Prostate gland (tissue), 2 donors: Measurements from ENCODE around the gene RAB40C. TPM values are rescaled to one million over a fixed set of nuclear protein-coding genes. Genes with fewer than 3 reads are reported as not detected.

Source experiments
- DNase-seq: peaks from one replicate; pipeline ENCODE4 v3.0.0-alpha.2; 2019; ENCODE audit warnings: low spot score
- H3K27ac ChIP-seq, 2 donors: fragments of 200-600 bp; sonication (generic); 2 replicates each; pipeline ENCODE4 v1.5.1; 2017 to 2019
- H3K27me3 ChIP-seq: fragments of 200-600 bp; sonication (generic); replicated peaks from 2 replicates; pipeline ENCODE4 v1.5.1; 2019; ENCODE audit not compliant: insufficient read depth
- H3K36me3 ChIP-seq, 2 donors: fragments of 200-600 bp; sonication (generic); 1 replicate in 1 of 2; 2 replicates in 1 of 2; pipeline versions ENCODE4 v1.5.1 to v1.8.1; 2017 to 2019
- H3K4me1 ChIP-seq: fragments of 200-600 bp; sonication (generic); replicated peaks from 2 replicates; pipeline ENCODE4 v1.5.1; 2019
- H3K4me3 ChIP-seq, 2 donors: fragments of 200-600 bp; sonication (generic); 2 replicates each; pipeline ENCODE4 v1.5.1; 2017 to 2019
- H3K9me3 ChIP-seq: fragments of 200-600 bp; sonication (generic); 2 replicates; pipeline ENCODE4 v1.5.1; 2017
- POLR2A ChIP-seq: fragments of 450-650 bp; IDR thresholded peaks from one replicate; pipeline ENCODE4 v1.6.1; 2016; ENCODE audit warnings: antibody characterized with exemption, mild to moderate bottlenecking
- POLR2AphosphoS5 ChIP-seq: sonication (generic); formaldehyde crosslinking; IDR thresholded peaks from one replicate; pipeline ENCODE4 v1.6.1; 2017; ENCODE audit warnings: antibody characterized with exemption
- WGBS: methylation state at CpG from one replicate; pipeline ENCODE4 v1.1.5; 2018; 5-methylcytosine and 5-hydroxymethylcytosine counted together
- intact Hi-C: fragments of 100-400 bp; cut with DNase I; formaldehyde crosslinking; loops from one replicate; pipeline ENCODE4 v1.14.2; 2022
- total RNA-seq, 2 donors: library from RNA; depleted of rRNA; stranded (reverse); fragments of >200 nt; gene quantifications; one replicate each; pipeline ENCODE4 v1.1.0, GENCODE V29; 2016
- TF ChIP-seq, protein P1 (sequence below), 4 experiments: fragments of 200-600 bp in 2 of 4; fragments of 450-650 bp in 2 of 4; sonication (generic) in 2 of 4; IDR thresholded peaks; 1 replicate in 3 of 4; 2 replicates in 1 of 4; pipeline ENCODE4 v1.5.1; 2016 to 2019; ENCODE audit warnings: antibody characterized with exemption in 4 of 4, mild to moderate bottlenecking in 2 of 4, moderate library complexity in 2 of 4

Gene RAB40C
- total RNA-seq, 2 donors from 2014 or later: 41.8 to 68.0 TPM

DNA sequence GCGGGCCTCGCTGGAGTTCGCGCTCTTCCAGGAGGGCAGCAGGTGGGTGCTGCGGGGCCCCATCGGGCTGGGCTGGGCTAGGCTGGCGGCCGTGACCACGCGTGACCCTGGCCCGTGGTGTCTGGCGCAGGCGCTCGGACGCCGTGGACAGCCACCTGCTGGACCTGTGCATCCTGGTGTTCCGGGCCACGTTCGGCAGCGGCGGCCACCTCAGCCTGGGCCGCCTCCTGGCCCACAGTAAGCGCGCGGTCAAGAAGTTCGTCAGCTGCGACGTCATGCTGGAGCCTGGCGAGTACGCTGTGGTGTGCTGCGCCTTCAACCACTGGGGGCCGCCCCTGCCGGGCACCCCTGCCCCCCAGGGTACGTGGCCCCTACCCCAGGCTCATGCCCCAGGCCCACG lies 37.7 kb upstream of the RAB40C start:
- intact Hi-C loops: no loop called here
- H3K4me1 ChIP-seq: no peaks in the 10 kb centered on the region
- H3K27me3 ChIP-seq: no peaks in the 10 kb centered on the region
- H3K27ac ChIP-seq: no peak overlapping the region
- no peaks in the 10 kb centered on the region for H3K36me3 ChIP-seq
- no peak overlapping the region for H3K4me3 ChIP-seq
- DNase-seq: no peak
- H3K9me3 ChIP-seq: no peaks in the 10 kb centered on the region
- WGBS: 98% methylated on average over 11 of the region's 35 CpGs
- TF ChIP-seq, protein P1, sequence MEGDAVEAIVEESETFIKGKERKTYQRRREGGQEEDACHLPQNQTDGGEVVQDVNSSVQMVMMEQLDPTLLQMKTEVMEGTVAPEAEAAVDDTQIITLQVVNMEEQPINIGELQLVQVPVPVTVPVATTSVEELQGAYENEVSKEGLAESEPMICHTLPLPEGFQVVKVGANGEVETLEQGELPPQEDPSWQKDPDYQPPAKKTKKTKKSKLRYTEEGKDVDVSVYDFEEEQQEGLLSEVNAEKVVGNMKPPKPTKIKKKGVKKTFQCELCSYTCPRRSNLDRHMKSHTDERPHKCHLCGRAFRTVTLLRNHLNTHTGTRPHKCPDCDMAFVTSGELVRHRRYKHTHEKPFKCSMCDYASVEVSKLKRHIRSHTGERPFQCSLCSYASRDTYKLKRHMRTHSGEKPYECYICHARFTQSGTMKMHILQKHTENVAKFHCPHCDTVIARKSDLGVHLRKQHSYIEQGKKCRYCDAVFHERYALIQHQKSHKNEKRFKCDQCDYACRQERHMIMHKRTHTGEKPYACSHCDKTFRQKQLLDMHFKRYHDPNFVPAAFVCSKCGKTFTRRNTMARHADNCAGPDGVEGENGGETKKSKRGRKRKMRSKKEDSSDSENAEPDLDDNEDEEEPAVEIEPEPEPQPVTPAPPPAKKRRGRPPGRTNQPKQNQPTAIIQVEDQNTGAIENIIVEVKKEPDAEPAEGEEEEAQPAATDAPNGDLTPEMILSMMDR (IDR thresholded peaks at IDR 0.05): no peak
- no peak for TF ChIP-seq POLR2AphosphoS5
- no peak for TF ChIP-seq POLR2A

DNA sequence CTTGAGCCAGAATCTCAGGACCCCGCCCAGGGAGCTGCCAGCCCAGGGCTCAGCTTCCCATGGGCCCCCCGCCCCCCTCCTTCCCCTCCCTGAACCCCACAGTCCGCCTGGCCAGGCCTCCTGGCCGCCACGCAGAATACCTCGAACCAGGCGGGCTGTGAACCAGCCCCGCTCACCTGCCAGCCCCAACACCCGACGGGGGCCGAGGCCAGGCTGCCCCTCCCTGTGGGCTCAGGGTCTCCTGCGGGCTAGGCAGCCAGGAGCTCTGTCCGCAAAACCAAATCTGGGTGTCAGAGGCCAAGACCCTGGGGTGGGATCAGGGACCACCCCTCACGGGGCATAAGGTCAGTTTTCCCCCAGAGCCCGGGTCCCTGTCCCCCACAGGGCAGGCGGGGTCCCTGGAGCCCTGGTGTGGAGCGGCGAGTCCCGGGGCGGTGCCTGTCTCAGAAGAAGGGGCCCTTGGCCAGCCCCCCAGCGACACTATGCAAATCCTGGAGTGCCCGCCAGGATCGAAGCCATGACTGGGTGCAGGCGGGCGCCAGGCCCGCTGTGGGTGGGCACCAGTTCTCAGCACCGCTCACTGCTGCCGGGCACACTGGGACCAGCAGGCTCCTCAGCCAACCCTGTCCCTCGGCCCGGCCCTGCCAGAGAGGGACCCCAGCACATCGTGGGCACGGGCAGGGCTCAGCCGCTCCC lies 36.1 kb upstream of the RAB40C start:
- Histone ChIP-seq H3K4me1 (no peaks in the 10 kb centered on the region), H3K36me3 (no peaks in the 10 kb centered on the region), H3K4me3 (no peak overlapping the region), H3K9me3 (no peaks in the 10 kb centered on the region), H3K27ac (no peak overlapping the region), H3K27me3 (no peaks in the 10 kb centered on the region)
- DNase-seq: no peak
- WGBS: 90% methylated on average over 28 of the region's 33 CpGs
- intact Hi-C loops: no loop called here
- no peak for TF ChIP-seq POLR2AphosphoS5
- no peak for TF ChIP-seq POLR2A
- TF ChIP-seq, protein P1 (IDR thresholded peaks at IDR 0.05): no peak

DNA sequence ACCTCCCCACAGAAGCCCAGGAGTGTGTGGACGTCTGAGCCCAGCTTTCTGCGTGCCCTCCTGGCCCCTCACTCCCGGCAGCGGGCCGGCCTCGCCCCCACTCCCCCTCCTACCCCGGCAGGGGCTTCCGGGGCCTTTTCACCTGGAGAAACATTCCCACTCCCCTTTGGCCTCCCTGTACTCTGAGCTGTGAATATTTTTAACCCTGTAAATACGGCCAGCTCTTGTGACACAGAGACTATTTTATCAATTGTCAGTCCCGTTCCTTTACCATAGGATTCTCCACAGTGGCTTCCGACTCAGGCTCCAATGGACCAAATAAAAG lies 35.6 kb upstream of the RAB40C start:
- intact Hi-C loops: no loop called here
- TF ChIP-seq, protein P1 (IDR thresholded peaks at IDR 0.05): no peak
- TF ChIP-seq POLR2A (no peak), POLR2AphosphoS5 (no peak)
- Histone ChIP-seq H3K27me3 (no peaks in the 10 kb centered on the region), H3K27ac (no peak overlapping the region), H3K4me3 (no peak overlapping the region), H3K9me3 (no peaks in the 10 kb centered on the region), H3K36me3 (no peaks in the 10 kb centered on the region), H3K4me1 (no peaks in the 10 kb centered on the region)
- 87% methylated on average over 11 of the region's 11 CpGs for WGBS
- no peak for DNase-seq

DNA sequence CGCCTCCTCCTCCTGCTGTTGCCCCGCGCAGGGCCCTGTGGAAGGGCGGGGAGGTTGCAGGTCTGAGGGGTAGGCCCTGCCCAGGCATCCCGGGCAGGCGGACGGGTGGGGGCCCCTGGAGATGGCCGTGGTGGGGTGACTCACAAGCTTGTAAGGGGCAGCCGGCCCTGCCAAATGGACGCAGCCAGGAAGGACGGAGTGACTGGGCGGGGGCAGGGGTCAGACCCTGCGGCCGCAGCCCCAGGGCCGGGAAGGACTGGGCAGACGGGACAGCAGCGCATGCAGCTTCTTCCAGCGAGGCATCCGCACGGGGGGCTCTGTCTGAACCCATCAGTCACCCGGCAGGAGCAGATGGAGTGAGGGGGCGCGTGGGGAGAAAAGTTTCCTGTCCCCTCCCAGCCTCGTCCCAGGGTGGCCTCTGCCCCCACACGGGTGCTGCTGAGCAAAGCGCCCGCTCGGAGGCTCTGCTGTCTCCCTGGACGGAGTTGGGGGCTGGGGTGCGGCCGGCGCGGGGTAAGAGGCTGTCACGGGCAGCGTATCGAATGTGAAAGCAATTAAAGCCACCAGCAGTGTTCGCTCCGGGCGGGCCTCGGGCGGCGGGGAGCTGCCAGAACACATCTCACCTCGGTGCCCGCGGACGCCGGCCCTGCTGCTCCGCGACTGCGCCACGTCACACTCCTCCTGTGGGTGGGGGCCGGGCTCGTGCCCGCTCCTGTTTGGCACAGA lies 35.1 kb upstream of the RAB40C start:
- Histone ChIP-seq H3K36me3 (no peaks in the 10 kb centered on the region), H3K4me3 (no peak overlapping the region), H3K4me1 (no peaks in the 10 kb centered on the region), H3K27me3 (peaks cover 1% of the 10 kb centered on the region), H3K9me3 (no peaks in the 10 kb centered on the region), H3K27ac (no peak overlapping the region)
- intact Hi-C loops: no loop called here
- peak; percentile 20 for DNase-seq
- TF ChIP-seq POLR2A: no peak
- TF ChIP-seq, protein P1 (IDR thresholded peaks at IDR 0.05): no peak
- TF ChIP-seq POLR2AphosphoS5: no peak
- WGBS: 42% methylated on average over 54 of the region's 54 CpGs
